ENCODE data around the gene IRF2BP2. TPM values are rescaled to one million over a fixed set of nuclear protein-coding genes. Genes with fewer than 3 reads are reported as not detected.

Gene IRF2BP2
- total and polyA plus RNA-seq, 2 experiments from 2014 or later: 24.3 to 113 TPM

DNA sequence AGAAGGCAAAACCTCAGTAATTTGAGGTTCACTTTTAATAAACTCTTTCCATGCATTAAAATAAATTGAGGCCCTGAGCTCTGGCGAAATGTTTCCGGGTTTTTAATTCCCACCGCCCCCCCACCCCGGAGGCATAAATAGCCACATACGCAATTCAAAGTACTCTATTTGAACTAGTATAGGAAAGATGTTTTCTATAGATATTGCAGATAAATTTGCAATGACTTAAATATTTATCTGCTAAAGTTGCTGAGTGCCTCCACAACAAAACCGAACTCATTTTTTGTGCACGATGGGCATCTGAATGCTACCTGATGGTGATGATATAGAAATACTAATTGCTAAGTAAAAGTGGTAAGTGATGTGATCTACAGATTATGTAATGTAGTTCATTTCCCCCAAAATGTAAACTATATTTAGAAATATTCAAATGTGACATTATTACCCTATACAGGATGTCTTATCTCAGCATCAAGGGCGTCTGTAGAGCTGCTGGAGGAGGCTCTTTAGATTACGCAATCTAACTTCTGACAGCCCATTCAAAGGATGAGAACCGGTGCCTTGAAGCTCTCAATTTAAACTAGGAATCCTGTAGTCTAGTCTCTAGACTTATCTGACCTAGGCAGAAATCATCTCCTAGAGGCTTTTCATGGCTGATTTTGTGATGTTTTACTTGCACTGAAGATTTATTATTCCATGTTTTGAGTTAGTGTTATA is 8.5 kb downstream of the IRF2BP2 start:
- H3K27ac ChIP-seq: peak overlapping the region; percentile 98
- peak in 1 of 2 donors; percentile 63 for DNase-seq (ENCODE audit: low read depth in 1 of 2, low spot score in 1 of 2)
- H3K36me3 ChIP-seq: peaks cover 3% of the 10 kb centered on the region
- H3K4me1 ChIP-seq (ENCODE audit: low read depth): peaks cover 47% of the 10 kb centered on the region
- no peaks in the 10 kb centered on the region for H3K9me3 ChIP-seq (ENCODE audit: low read depth)
- no peak overlapping the region for H3K4me3 ChIP-seq
- no peaks in the 10 kb centered on the region for H3K27me3 ChIP-seq
- TF ChIP-seq, protein P1, sequence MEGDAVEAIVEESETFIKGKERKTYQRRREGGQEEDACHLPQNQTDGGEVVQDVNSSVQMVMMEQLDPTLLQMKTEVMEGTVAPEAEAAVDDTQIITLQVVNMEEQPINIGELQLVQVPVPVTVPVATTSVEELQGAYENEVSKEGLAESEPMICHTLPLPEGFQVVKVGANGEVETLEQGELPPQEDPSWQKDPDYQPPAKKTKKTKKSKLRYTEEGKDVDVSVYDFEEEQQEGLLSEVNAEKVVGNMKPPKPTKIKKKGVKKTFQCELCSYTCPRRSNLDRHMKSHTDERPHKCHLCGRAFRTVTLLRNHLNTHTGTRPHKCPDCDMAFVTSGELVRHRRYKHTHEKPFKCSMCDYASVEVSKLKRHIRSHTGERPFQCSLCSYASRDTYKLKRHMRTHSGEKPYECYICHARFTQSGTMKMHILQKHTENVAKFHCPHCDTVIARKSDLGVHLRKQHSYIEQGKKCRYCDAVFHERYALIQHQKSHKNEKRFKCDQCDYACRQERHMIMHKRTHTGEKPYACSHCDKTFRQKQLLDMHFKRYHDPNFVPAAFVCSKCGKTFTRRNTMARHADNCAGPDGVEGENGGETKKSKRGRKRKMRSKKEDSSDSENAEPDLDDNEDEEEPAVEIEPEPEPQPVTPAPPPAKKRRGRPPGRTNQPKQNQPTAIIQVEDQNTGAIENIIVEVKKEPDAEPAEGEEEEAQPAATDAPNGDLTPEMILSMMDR (IDR thresholded peaks at IDR 0.05; ENCODE audit: low read depth, low read length): no peak

DNA sequence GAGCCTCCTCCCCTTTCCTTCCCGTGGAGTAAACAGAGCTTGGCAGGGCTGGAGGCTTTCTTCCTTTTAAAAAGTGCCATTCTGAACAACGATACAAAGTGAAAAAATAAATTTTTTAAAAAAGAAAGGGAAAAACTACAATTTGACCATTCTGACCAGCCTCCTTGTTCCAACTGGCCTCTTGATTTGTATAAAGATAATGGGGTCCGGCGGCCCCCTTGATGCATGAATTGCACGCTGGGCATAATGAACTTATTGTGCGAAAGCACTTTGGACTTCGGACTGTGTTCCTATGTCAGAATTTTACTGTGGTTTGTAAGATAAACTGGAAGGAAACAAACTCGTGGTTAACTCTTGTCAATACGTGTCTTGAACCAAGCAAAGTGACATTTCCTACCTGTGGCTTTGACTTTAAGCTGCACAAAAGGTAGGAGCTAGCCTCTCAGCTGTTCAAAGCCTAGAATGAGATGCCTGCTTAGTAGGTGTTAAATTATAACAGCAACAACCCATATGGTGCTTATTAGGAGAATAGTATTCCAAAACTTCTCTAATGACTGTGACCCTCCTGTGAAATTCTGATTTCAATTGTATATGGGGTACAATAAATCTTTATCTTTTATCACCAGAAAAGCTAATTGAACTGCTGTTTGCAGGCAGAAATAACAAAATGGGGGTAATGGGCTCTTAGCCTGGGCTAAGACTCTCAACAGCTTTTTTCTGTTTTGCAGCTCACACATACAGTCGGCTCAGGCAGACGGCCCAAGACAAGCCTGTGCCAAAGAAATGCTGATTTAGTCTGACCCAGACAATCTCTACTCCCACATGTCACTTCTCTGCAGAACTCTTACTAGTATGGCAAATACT is 9.3 kb downstream of the IRF2BP2 start:
- Histone ChIP-seq H3K36me3 (no peaks in the 10 kb centered on the region), H3K4me3 (peak overlapping the region; percentile 26), H3K4me1 (ENCODE audit: low read depth) (peaks cover 47% of the 10 kb centered on the region)

GRCh38 chr1:234599617-234600417 is 10.2 kb downstream of the IRF2BP2 start:
- peak; percentile 92 to 96 for DNase-seq (ENCODE audit: low read depth in 1 of 2, low spot score in 1 of 2)
- Histone ChIP-seq H3K27me3 (no peaks in the 10 kb centered on the region), H3K36me3 (no peaks in the 10 kb centered on the region), H3K9me3 (ENCODE audit: low read depth) (no peaks in the 10 kb centered on the region), H3K4me1 (ENCODE audit: low read depth) (peaks cover 47% of the 10 kb centered on the region), H3K4me3 (peak overlapping the region; percentile 29), H3K27ac (peak overlapping the region; percentile 98)
- TF ChIP-seq, protein P1 (IDR thresholded peaks at IDR 0.05; ENCODE audit: low read depth, low read length): no peak

More for the DNA sequence above, 9.3 kb downstream of the IRF2BP2 start:
- DNase-seq (ENCODE audit: low read depth in 1 of 2, low spot score in 1 of 2): peak in 1 of 2 donors; percentile 74
- Histone ChIP-seq H3K9me3 (ENCODE audit: low read depth) (no peaks in the 10 kb centered on the region), H3K27ac (peak overlapping the region; percentile 98), H3K27me3 (no peaks in the 10 kb centered on the region)
- TF ChIP-seq, protein P1 (IDR thresholded peaks at IDR 0.05; ENCODE audit: low read depth, low read length): no peak

DNA sequence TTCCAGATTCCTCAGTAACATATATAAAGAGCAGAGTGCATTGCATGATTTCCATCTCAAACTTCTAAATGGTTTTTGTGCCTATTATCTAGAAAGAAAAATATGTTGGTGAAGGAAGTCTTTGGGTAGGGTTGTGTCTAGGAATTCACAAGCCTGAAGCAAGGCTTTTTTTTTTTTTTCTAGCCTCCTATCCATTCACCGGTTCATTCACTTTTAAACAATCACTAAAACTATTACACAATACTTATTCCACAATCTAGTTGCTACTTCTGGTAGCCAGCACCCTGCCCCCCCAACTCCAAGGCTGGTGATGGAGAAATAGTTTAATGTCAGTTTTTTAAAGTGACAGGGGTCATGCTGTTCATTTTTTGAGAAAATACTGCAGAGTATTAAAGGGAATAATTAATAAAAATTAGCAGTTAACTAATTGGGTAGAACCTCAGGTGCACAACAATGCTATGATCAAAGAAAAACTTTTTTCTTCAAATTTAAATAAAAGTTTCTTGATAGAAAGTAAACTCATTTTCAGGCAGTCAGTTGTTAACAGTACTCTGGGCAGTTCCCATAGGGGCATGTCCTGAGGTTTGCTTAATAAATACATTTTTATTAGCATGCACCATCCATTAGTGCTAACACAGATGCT is 10.9 kb downstream of the IRF2BP2 start:
- TF ChIP-seq, protein P1 (IDR thresholded peaks at IDR 0.05; ENCODE audit: low read depth, low read length): no peak
- Histone ChIP-seq H3K4me3 (peak overlapping the region; percentile 29), H3K27ac (peak overlapping the region; percentile 98), H3K36me3 (no peaks in the 10 kb centered on the region), H3K27me3 (no peaks in the 10 kb centered on the region), H3K4me1 (ENCODE audit: low read depth) (peaks cover 47% of the 10 kb centered on the region), H3K9me3 (ENCODE audit: low read depth) (no peaks in the 10 kb centered on the region)
- no peak for DNase-seq (ENCODE audit: low read depth in 1 of 2, low spot score in 1 of 2)

- H3K9me3 ChIP-seq (ENCODE audit: low read depth): no peaks in the 10 kb centered on the region
- H3K36me3 ChIP-seq: no peaks in the 10 kb centered on the region
- TF ChIP-seq, protein P1 (IDR thresholded peaks at IDR 0.05; ENCODE audit: low read depth, low read length): peak; percentile 60
- H3K27ac ChIP-seq: no peak overlapping the region
- DNase-seq (ENCODE audit: low read depth in 1 of 2, low spot score in 1 of 2): peak in 1 of 2 donors; percentile 69
- peaks cover 39% of the 10 kb centered on the region for H3K4me1 ChIP-seq (ENCODE audit: low read depth)
- no peak overlapping the region for H3K4me3 ChIP-seq
- H3K27me3 ChIP-seq: no peaks in the 10 kb centered on the region
These were observed 12.1 kb downstream of the IRF2BP2 start for GRCh38 chr1:234597894-234598293.
